ENCODE data around the gene ZDHHC7.
"Not testable (repeated sequence)": the region's sequence is repeated elsewhere in the genome, so short reads cannot be mapped to it uniquely, and the experiment has no call there.

ZDHHC7 gene

GRCh38 chr16:85042606-85043005, 31.3 kb upstream of the ZDHHC7 start:
- no peak for DNase-seq (ENCODE audit: low spot score)

DNA sequence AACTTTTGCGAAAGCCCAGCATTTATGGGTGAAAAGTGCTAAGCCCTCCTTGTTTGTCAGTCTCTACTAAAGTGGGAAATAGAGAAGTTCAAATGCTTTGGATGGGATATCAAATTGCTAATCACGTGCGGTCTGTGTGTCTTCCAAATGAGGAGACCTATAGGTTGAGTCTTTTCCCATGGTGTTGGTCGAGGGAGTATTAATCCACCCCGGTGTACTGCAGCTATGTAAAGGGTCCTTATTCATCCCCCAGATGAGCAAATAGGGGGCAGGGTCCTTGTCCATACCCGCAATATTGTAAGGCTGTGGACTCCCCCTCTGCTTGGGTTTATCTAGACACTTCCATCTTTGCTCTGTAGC, 30.8 kb upstream of the ZDHHC7 start:
- no peak for DNase-seq (ENCODE audit: low spot score)

DNA sequence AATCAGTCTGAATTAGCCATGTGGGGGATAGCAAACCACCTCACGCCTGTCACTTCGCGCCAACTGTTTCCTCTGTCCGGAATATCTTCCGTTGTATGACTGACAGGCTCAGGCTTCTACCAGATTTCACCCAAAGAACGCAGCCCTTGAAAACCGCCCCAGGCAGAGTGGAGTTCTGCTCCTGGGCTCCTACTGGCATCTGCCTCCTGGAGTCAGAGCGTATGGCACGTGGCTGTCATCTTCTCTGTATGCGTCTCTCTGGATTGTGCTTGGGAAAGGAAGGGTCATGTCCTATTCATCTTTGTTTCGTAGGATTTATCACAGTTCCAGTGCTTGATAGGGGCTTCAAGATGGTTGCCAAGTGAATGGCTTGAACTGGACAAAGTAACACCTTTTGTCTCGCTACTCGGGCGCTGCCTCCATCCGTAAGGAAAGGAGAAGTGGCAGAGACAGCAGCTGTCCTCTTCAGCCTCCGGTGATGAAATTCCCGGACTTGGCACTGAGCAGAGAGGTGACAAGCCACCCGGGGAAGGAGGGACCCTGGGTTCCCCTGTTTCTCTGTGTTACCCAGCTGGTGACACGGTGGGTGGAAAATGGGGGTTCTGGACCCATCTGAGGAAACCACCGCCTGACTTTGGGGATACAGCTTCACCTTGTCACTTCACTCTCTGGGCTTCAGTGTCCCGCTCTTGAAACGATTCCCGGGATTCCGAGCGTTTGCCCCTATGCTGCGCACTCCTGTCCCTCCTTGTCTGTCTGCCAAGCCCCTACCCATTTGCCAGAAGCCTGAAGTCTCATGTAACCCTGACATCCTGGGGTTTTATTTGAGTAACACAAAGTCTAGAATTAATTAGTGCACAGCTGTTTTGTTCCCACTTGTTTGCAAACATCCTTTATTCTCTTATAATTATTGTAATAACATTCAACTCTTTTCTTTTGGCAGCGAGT, 30.2 kb upstream of the ZDHHC7 start:
- DNase-seq (ENCODE audit: low spot score): no peak

DNA sequence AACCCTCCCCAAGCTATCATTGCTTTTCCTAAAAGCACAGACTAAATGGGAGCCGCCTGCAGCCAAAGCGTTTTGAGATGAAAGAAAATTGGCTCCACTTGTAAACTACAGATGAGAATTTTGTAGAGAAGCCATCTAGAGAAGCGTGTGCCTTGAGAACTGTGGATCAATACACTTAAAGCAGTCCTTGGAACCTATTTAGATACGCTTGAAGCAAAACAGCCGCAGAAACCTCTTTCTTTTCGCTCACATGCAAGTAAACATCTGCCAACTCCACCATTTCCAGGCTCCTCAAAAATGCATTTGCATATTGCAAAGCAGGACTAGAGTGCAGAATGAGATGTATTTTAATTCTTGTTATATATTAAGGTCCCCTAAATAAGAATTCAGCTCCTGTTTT, 29.4 kb upstream of the ZDHHC7 start:
- no peak for DNase-seq (ENCODE audit: low spot score)

GRCh38 chr16:85037721-85038120, 26.4 kb upstream of the ZDHHC7 start:
- no peak for DNase-seq (ENCODE audit: low spot score)

DNA sequence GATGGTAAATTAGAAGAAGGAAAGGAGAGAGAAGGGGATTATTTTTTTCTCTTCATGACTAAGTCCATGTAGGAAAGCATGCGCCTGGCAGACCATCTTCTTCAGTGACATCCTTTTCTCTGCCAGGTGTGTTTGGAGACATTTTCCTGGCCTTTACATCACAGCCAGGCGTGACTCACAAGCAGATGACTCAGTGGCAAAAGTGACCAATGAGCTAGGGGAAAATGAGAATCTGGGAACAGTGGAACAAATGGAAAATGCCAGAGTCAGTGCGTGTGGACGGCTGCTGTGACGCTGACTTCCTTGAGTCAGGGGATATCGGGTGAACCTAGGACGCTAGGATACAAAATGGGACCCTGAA, 25.7 kb upstream of the ZDHHC7 start:
- no peak for DNase-seq (ENCODE audit: low spot score)

DNA sequence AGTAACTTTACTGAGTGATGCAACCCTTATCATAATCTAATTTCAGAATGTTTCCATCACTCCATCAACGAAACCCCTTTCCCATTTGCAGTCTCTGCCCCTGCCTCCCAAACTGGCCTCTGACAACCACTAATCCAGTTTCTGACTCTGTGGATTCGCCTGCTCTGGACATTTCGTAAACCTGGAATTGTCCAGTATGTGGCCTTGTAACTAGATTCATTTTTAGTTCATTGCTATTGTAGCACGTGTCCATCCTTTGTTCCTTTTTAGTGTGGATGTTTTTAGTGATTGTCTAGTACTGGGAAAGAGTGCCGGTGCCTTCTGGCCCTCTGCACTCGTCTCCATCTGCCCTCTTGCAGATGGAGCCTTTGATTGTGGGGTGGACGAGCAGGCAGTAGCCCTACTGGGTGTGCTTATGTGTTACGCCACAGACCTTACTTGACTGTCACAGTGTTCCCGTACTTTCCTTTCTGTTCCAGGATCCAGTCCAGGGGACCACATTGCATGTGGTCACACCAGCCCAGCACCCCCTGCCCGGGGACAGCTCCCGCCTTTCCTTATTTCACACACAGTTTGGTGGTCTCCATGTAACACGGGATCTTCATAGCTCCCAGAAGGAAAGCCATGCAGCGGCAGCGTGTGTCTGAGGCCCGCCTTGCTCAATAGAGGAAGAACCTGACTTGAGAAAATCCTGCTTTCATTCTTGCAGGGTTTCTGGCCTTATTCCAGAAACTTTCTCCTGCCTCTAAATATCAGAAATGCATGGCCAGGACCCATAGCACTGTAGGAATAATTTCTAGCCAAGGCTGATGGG, 25.1 kb upstream of the ZDHHC7 start:
- DNase-seq (ENCODE audit: low spot score): no peak

- DNase-seq (ENCODE audit: low spot score): no peak
Observed at GRCh38 chr16:85034591-85035433, 23.5 kb upstream of the ZDHHC7 start.

- no peak for DNase-seq (ENCODE audit: low spot score)
Observed at GRCh38 chr16:85033171-85033570, 21.8 kb upstream of the ZDHHC7 start.

GRCh38 chr16:85032187-85032586, 20.9 kb upstream of the ZDHHC7 start:
- DNase-seq (ENCODE audit: low spot score): not testable (repeated sequence)

DNA sequence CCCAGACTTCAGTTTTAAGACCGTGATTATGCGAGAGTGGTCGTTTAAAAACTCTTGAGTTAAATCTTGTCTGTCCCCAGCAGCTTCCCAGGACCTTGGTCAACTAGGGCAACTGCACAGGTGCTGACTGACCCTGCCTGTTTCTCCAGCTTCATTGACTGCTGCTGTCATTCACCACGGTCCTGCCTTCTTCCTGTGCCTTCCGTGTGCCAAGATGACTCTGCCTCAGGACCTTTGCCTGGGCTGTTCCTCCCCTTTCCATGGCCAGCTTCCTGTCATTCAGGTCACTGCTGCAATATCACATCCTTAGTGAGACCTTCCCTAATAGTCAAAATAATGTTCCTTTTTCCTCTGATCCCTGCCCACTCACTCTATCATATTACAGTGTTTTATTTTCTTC, 20.1 kb upstream of the ZDHHC7 start:
- DNase-seq (ENCODE audit: low spot score): no peak

- no peak for DNase-seq (ENCODE audit: low spot score)
Observed at GRCh38 chr16:85029981-85030401, 18.7 kb upstream of the ZDHHC7 start.

DNA sequence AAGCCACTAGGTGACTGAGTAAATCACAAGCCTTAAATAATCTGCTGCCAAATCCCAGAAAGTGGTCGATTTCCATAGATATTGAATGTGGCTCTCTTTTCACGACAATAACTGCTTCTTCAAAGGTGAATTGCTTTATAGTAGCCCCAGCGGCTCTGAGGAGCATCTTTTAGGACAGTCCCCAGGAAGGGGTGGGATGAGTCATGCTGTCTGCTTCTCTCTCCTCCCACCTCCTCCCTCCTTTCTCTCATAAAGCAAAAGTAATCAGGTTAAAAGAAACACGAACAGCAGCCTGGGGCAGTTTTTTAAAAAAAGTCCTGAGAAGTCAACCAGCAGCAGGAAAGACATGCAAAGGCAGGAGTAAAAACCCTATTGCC, 18.1 kb upstream of the ZDHHC7 start:
- DNase-seq (ENCODE audit: low spot score): no peak

- DNase-seq (ENCODE audit: low spot score): peak; percentile 10
Observed at GRCh38 chr16:85028685-85029407, 17.5 kb upstream of the ZDHHC7 start.

- peak; percentile 24 for DNase-seq (ENCODE audit: low spot score)
Observed at GRCh38 chr16:85027958-85028684, 16.8 kb upstream of the ZDHHC7 start.

GRCh38 chr16:85027349-85027957, 16.1 kb upstream of the ZDHHC7 start, which contains the start of gene KIAA0513:
Gene KIAA0513, plus strand, starts transcription at chr16:85027795. Its CDS starts 39,277 bp downstream, at chr16:85067072.
- DNase-seq (ENCODE audit: low spot score): peak; percentile 99

- DNase-seq (ENCODE audit: low spot score): no peak
Observed at GRCh38 chr16:85026703-85027102, 15.4 kb upstream of the ZDHHC7 start.

- no peak for DNase-seq (ENCODE audit: low spot score)
Observed at GRCh38 chr16:85025781-85026653, 14.7 kb upstream of the ZDHHC7 start.

GRCh38 chr16:85019659-85020245, 8.4 kb upstream of the ZDHHC7 start:
- DNase-seq (ENCODE audit: low spot score): no peak
